G401 (cell line): ENCODE data around the gene CAPSL. TPM values are rescaled to one million over a fixed set of nuclear protein-coding genes. Genes with fewer than 3 reads are reported as not detected.
"Not testable (repeated sequence)": the region's sequence is repeated elsewhere in the genome, so short reads cannot be mapped to it uniquely, and the experiment has no call there.

Experiments used
- DNase-seq: peaks from one replicate; pipeline ENCODE4 v3.0.0-alpha.2; 2015; ENCODE audit warnings: low spot score
- in situ Hi-C: cut with HindIII; loops from 2 replicates; pipeline ENCODE4 v1.10.0; 2016; ENCODE audit warnings: low sequenced_read_pairs, mixed read lengths
- total RNA-seq: library from RNA; depleted of rRNA; stranded (reverse); fragments of >200 nt; shearing (Covaris generic); gene quantifications from 2 replicates; pipeline ENCODE4 v1.2.3, GENCODE V29; 2014

The CAPSL gene
- total RNA-seq, 1 experiment from 2014 or later, result not detected

DNA sequence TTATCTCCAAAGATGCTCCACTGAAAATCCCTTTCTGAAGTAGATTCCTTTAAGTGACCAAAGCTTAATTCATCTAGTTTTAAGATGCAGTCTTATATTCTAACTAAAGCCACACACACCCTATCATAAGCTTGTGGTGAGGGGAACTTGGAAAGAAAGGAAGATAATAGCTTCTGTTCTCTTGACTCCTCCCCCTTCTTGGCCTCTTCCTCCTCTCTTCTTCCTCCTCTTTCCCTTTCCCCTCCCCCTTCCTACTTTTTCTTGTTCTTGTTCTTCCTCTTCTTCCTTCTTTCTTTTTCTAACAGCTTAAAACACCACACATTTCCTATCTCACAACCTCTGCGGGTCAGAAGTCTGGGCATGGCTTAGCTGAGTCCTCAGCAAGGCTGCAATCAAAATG, 58.3 kb downstream of the CAPSL start:
- in situ Hi-C loops, result no loop called here
- no peak for DNase-seq

DNA sequence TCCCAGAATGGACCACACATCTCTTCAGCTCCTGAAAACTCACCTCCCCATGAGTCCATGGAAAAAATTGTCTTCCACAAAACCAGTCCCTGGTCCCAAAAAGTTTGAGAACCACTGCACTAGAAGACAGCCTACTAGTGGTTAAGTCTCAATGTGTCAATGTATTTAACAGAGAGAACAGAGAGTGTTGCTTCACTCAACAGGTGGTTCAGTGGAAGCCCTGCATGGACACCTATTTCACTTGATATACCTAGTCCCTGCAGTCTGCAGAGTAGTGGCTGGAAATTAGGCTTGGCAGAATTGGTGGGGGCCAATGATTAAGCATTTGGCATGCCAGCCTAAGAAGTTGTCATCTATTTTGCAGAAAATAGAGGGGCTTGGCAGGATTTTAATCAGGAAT, 58.8 kb downstream of the CAPSL start:
- DNase-seq, result no peak
- in situ Hi-C loops, result no loop called here

DNA sequence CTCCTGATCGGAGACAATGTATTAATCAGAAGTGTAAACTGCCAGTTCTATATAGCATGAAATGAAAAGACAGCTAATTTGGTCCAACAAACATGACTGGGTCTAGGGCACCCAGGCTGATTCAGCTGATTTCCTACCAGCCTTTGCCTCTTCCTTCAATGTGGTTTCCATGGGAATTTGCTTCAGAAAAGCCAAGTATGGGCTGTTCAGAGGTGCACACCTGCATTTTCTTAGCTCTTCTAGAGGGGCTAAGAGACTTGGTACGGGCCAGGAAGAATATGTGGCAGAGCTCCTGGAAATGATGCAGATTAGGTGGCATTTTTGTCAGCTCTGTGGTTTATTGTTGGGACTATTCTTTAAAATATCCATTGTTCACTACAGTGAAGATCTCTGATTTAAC, 59.3 kb downstream of the CAPSL start:
- no peak for DNase-seq

DNA sequence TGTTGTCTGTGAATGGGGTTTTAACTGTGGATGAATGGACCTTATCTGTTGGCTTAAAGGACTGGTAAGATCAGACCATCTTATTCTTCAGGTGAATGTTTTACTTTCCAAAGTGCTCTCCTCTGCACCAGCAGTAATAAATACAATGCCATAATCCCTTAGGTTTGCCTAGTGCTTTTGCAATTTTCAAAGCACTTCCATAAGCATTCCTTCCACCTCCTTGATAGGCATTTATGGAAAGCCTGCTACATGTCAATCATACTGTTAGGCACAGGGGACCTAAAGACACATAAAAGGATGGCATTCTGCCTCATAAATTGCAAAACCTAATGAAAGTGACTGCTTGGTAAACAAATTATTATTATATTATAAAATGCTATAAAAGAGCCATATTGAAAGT, 60.3 kb downstream of the CAPSL start:
- DNase-seq, result no peak
- in situ Hi-C loops, result no loop called here

More for the DNA sequence above, 59.3 kb downstream of the CAPSL start:
- in situ Hi-C loops, result no loop called here

DNA sequence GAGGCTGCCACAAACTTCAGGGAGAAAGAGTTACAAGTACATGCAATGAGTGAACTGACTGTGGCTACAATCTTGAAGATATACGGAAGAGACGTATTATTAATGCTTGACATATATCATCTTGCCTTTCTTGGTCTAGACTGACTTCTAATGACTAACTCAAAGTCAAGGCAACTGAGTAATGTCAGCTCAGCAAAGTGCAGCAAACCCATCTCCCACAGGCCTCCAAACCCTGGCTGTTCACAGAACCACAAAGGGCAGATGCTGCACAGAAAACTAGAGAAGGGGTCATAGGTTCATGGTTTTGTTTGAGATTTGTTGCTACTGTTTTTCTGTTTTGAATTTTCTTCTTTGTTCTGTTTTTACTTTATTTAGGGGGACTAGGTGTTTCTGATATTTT, 60.8 kb downstream of the CAPSL start:
- no peak for DNase-seq
- in situ Hi-C loops, result no loop called here

DNA sequence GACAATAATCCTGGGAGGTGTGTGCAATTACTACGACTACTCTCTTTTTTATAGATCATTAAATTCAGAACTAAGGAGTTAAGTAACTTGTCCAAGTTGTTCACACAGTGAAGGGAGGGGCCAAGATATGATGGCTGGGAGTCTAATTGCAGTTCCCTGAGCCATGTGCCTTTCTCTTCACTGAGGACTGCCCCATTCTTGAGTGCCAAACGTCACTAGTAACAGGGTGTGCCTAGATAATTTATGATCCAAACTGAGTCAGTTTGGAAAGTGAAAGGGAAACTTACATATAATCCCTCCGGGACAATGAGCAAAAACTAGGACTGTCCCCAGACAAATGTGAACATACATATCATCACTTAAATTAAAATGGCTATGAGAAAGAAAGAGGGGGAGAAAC, 61.5 kb downstream of the CAPSL start:
- in situ Hi-C loops, result no loop called here
- no peak for DNase-seq

DNA sequence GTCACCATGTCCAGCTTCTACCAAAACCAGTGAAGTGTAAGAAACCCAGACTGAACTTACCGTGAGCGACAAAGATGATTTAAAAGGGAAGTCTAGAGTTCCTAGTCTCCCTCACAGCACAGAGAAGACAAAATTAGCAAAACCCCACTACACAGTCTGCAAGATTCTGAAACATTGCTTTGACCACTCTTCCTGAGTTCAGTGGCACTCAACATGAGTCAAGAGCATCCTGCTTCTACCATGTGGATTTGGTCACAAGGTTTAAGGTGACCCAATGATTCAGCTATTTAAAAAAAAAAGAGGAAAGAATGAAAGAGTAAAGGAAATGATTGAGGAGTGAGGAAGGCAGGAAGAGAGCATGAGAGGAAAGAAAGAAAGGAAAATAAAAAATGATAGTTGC, 62.0 kb downstream of the CAPSL start:
- no peak for DNase-seq
- in situ Hi-C loops, result no loop called here

DNA sequence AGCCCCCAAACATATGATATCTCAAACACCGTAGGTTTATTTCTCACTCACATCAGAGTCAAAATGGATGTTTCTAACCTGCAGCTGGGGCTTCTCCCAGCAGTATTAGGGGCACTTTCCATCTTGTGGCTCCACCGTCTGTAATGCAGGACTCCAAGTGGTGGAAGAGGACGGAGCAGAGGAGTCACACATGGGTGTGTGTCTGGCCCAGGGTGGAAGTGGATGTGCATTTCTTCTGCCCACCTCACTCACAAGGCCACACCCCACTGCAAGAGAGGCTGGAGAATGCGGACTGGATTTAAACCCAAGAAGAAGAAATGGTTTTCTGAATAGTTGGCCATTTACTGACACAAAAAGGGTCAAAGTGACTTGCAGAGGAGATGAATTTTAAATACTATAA, 67.8 kb downstream of the CAPSL start:
- in situ Hi-C loops, result no loop called here

DNA sequence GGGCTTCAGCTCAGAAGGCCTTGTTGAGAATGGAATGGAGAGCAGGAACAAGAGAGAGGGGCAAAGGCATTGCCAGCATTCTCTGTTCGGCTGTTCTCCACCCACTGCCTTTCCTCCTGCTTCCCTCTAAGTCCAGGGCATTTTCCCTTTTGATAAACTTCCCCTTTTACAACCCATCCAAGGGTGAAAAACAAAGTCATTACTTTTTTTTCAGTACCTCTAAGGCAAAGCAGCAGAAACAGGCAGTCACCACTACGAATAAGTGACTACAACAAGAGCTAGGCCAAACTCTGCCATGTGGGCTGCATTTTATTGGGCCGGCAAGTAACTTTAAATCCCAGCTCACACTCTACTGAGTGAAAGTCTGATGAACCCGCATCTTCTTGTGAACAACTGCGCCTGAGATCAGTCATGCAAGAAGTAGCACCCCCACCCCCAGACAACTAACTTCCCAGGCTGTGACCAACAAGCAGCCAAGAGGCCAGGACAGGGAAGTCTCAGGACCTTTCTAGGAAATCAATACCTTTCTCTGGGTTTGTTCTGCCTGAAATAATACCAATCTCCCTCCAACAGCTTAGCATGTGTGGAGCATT, 68.6 kb downstream of the CAPSL start:
- in situ Hi-C loops, result no loop called here
- DNase-seq, result no peak

More for the DNA sequence above, 67.8 kb downstream of the CAPSL start:
- no peak for DNase-seq

DNA sequence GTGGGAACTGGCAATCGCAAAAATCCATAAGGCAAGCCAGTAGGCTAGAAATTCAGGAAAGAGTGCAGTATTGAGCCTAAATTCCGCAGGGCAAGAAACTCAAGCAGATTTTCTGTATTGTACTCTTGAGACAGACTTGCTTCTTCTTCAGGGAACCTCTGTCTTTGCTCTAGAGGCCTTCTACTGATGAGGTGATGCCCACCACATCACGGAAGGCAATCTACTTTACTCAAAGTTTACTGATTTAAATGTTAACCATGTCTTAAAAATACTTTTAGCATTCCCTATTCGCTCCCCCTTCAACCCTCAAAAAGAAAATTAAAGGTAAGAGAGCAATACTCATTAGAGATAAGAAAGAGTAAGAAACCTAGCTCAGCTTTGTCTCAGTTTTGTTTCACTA, 70.4 kb downstream of the CAPSL start:
- no peak for DNase-seq
- in situ Hi-C loops, result no loop called here

DNA sequence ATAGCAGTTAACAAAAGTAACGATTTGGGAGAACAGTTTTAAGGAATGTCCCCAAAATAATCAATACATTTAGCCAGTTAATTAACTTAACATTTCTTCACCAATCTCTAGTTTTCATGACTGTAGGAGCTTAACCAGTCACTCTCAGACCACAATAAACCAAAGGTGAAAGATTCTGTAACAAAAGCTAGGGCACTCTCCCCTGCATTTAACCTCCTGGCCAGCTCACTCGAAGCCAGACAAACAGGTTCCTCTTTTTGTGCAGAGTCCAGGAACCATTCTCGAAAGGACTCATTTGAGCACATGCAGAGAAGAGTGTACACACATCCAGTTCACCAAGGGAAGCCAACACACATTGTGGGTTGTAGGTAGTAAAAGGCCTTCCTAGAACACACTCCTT, 75.3 kb downstream of the CAPSL start:
- in situ Hi-C loops, result no loop called here
- DNase-seq, result no peak

DNA sequence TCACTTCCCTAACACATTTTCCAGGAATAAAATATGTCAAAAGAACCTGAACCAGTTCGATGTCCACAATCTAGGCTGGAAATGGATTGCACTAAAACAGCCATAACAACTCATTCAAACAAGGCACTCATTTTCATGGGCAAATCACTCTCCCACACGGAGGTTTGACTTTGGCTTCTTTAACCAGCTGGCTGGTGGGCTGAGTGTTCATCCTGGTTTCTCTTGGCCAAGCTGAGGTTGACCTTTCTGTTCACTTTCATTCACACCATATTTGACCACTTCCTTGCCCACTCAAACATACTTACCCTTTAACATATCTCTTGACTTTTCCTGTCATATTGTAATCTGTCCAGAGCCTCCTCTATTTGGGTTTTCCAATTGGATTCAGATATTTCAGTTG, 76.3 kb downstream of the CAPSL start:
- no peak for DNase-seq

DNA sequence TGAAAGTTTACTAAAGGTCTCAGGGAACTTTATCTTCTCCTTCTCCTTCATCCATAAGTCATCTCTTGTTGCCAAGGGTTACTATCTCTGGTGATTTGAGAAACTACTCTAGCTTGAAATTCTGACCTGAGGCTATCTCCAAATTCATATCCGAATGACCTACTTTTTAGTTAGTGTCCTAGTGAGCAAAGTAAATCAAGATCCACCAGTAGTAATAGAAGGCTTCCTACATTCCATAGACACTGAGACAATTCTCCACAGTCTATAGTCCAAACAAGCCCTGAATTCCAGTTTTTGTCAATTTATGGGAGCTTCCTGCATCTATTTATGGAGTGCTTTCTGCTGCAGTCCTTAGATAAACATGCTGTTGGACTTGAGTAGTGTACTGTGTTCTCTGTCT, 76.7 kb downstream of the CAPSL start:
- peak; percentile 1 for DNase-seq
- in situ Hi-C loops, result no loop called here

More for the DNA sequence above, 76.3 kb downstream of the CAPSL start:
- in situ Hi-C loops, result no loop called here

DNA sequence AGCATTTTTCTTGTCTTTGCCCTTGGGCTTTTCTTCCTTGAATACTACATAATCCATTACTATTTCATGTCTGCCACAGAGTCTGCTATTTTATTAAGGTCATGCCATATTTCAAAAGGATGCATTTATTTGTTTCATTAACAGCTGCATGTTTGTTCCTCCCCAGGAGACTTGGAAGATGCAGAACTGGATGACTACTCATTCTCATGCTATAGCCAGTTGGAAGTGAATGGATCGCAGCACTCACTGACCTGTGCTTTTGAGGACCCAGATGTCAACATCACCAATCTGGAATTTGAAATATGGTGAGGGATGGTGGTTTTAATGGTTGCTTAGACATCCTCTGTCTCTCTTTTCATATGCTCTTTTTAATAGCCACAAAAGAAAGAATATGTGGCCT, 77.7 kb downstream of the CAPSL start:
- DNase-seq, result no peak

DNA sequence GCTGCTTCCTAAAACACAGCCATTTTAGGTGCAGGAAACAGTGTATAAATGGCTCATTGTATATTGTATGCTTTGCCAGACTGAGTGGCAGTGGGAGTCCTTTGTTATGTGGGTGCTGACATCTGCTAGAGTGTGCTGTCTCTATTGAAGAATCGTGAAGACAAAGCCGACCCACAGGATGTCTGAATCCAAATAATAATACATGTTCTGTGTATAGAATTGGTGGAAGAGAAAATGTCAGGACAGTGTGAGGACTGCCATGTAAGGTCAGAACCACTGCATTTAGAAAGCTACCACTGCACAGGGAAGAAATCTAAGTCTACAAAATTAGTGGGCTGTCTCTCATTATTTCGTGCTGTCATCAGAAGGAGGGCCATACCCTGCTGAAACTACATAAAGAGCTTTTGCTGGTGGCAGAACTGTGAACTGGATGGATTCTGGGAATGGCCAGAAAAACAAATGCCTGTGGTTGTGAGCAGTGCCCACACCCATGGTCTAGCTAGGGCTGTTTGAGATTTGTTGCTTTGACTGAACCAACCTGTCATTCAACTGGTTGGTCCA, 79.2 kb downstream of the CAPSL start:
- DNase-seq, result no peak
- in situ Hi-C loops, result no loop called here

More for the DNA sequence above, 77.7 kb downstream of the CAPSL start:
- in situ Hi-C loops, result no loop called here

DNA sequence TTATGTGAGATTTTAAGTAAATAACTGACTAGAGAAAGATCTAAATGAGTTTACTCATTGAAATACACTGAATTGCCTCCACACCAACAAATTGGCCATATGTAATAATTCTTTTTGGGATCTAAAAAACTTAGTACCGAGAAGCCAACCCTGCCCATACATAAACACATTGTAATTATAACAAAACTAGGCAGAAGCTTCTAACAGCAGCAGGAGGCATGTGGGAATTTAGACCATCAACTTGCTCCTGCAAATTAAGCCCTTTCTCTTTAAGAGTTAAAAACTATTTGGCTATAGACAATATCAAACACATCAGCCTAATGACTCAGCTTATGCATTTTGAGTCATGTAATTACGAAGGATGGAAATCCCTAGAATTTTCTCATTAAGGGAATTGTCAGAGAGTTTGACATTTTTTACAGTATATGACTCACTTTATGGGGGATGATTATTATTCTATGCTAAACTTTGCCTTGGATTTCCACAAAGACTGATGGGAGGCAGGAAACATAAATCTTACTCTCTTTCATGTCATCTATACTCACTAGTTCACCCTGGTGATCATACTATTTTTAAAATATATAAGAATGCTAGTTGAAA, 80.7 kb downstream of the CAPSL start:
- in situ Hi-C loops, result no loop called here
- DNase-seq, result no peak

DNA sequence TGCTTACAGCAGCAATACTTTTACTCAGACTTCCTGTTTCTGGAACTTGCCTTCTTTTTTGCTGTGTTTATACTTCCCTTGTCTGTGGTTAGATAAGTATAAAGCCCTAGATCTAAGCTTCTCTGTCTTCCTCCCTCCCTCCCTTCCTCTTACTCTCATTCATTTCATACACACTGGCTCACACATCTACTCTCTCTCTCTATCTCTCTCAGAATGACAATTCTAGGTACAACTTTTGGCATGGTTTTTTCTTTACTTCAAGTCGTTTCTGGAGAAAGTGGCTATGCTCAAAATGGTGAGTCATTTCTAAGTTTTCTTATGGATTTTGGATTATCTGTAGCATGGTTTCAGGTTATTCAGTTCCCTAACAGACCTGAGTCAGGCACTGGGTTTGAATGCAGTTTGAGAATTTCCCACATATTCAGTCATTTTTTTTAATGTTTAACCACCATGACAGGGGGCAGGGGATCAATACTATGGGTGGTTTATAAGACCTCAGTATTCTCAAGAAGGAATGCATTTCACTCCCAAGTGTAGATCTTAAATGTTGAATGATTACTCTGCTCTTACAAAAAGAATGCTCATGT, 81.6 kb downstream of the CAPSL start, which contains the start of gene IL7R:
Gene IL7R (plus strand): TSS at position 127 of the 587 bp plus-strand sequence. CDS start 87 bp downstream, at position 214.
- in situ Hi-C loops, result no loop called here
- no peak for DNase-seq

DNA sequence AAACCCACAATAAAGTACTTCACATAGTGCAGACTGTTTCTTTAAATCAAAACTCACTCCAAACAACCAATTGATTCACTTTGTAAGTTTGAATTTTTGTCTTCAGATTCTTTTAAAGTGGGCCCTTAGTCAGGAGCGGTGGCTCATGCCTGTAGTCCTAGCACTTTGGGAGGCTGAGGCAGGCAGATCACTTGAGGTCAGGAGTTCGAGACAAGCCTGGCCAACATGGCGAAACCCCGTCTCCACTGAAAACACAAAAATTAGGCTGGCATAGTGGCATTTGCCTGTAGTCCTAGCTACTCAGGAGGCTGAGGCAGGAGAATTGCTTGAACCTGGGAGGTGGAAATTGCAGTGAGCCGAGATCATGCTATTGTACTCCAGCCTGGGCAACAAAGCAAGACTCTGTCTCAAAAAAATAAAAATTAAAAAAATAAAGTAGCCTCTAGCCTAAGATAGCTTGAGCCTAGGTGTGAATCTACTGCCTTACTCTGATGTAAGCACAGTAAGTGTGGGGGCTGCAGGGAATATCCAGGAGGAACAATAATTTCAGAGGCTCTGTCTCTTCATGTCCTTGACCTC, 82.1 kb downstream of the CAPSL start:
- DNase-seq, result not testable (repeated sequence)

DNA sequence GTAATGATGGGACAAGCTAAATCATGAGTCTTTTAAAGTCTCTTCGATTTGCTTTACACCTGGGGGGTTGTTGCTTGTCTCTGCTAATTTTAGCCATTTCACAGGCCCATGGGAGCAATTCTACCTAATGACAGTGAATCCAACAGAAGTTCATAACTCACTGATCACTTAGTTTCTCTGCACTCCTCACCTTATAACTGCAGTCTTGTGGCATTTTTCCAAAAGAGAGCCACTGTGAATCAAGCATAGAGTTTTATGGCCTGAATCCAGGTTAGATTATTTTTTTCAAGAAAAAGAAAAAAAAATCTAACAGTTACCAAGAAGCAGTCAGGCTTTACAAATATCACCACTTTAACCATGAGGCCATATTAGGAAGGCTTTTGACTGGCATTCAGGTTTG, 83.2 kb downstream of the CAPSL start:
- in situ Hi-C loops, result no loop called here
- DNase-seq, result no peak

More for the DNA sequence above, 82.1 kb downstream of the CAPSL start:
- in situ Hi-C loops, result not testable (repeated sequence)
